Measurements from ENCODE around the gene MTG2.
A peak's percentile ranks its signal among the peaks of the same experiment; 100 is the strongest.

DNA sequence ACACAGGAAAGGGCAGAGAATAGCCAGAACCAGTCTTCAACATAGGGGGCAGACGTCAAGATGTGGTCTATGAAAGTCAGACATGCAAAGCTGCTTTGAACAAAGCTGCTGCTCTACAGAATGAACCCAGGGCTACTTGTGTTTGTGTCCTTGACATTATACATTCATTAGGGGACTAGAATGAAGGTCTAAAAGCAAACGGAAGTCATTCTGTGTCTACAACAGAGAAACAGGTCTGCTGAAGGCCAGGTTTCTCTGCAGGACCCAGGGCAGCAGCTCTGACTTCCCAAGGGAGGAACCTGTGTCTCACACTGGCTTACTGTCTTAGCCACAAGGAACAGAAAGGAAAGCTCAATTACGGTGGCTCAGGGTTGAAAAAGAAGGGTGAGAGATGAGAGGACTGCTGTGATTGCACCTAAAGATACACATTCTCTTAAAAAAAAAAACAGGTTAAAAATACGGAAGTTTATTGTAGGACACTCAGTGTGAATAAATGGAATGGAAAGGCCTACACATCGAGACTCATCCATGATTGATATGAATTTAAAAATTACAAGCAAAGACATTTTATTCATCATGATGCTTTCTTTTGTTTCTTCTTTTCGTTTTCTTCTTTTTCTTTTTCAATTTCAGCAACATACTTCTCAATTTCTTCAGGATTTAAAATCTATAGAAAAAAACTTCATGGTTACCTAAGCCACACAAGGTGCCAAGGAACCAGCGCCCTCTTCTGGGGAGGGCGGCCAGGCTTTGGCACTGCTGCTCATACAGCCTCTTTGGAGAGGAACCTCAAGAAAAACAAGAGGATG, 46.3 kb upstream of the MTG2 start:
- no peak for TF ChIP-seq EP300 (IDR thresholded peaks at IDR 0.05; ENCODE audit: low read depth in 2 of 2, low read length in 2 of 2)
- no peak for TF ChIP-seq EP300 (CRISPR knock-in tag; IDR thresholded peaks at IDR 0.05; ENCODE audit: borderline replicate concordance)
- TF ChIP-seq, protein P1, sequence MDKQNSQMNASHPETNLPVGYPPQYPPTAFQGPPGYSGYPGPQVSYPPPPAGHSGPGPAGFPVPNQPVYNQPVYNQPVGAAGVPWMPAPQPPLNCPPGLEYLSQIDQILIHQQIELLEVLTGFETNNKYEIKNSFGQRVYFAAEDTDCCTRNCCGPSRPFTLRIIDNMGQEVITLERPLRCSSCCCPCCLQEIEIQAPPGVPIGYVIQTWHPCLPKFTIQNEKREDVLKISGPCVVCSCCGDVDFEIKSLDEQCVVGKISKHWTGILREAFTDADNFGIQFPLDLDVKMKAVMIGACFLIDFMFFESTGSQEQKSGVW (CRISPR knock-in tag; IDR thresholded peaks at IDR 0.05; ENCODE audit: borderline replicate concordance) = no peak
- no peak for TF ChIP-seq EZH2 (conservative IDR thresholded peaks at IDR 0.05; ENCODE audit: low read depth, low read length)
- TF ChIP-seq, protein P2, sequence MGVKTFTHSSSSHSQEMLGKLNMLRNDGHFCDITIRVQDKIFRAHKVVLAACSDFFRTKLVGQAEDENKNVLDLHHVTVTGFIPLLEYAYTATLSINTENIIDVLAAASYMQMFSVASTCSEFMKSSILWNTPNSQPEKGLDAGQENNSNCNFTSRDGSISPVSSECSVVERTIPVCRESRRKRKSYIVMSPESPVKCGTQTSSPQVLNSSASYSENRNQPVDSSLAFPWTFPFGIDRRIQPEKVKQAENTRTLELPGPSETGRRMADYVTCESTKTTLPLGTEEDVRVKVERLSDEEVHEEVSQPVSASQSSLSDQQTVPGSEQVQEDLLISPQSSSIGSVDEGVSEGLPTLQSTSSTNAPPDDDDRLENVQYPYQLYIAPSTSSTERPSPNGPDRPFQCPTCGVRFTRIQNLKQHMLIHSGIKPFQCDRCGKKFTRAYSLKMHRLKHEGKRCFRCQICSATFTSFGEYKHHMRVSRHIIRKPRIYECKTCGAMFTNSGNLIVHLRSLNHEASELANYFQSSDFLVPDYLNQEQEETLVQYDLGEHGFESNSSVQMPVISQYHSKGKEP (CRISPR knock-in tag; IDR thresholded peaks at IDR 0.05) = no peak
- TF ChIP-seq, protein P3, sequence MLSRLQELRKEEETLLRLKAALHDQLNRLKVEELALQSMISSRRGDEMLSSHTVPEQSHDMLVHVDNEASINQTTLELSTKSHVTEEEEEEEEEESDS (CRISPR knock-in tag; IDR thresholded peaks at IDR 0.05; ENCODE audit: borderline replicate concordance) = no peak
- TF ChIP-seq ZNF3 (CRISPR knock-in tag; IDR thresholded peaks at IDR 0.05) = no peak
- TF ChIP-seq, protein P4, sequence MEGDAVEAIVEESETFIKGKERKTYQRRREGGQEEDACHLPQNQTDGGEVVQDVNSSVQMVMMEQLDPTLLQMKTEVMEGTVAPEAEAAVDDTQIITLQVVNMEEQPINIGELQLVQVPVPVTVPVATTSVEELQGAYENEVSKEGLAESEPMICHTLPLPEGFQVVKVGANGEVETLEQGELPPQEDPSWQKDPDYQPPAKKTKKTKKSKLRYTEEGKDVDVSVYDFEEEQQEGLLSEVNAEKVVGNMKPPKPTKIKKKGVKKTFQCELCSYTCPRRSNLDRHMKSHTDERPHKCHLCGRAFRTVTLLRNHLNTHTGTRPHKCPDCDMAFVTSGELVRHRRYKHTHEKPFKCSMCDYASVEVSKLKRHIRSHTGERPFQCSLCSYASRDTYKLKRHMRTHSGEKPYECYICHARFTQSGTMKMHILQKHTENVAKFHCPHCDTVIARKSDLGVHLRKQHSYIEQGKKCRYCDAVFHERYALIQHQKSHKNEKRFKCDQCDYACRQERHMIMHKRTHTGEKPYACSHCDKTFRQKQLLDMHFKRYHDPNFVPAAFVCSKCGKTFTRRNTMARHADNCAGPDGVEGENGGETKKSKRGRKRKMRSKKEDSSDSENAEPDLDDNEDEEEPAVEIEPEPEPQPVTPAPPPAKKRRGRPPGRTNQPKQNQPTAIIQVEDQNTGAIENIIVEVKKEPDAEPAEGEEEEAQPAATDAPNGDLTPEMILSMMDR (CRISPR knock-in tag; IDR thresholded peaks at IDR 0.05) = peak; percentile 88
- TF ChIP-seq CREB1 (IDR thresholded peaks at IDR 0.05) = no peak
- TF ChIP-seq CREB1 (CRISPR knock-in tag; IDR thresholded peaks at IDR 0.05) = no peak
- TF ChIP-seq ESRRA (CRISPR knock-in tag; IDR thresholded peaks at IDR 0.05; ENCODE audit: low read depth) = no peak
- no peak for TF ChIP-seq ARNTL (CRISPR knock-in tag; IDR thresholded peaks at IDR 0.05)
- 0 out of 2 replicates have a peak, but pooled peaks have one; percentile 37 for TF ChIP-seq ZNF350 (CRISPR knock-in tag; IDR thresholded peaks at IDR 0.05; ENCODE audit: borderline replicate concordance, low read depth)

All from HepG2 (cell line).